ENCODE results near the gene IL10. TPM values are rescaled to one million over a fixed set of nuclear protein-coding genes. Genes with fewer than 3 reads are reported as not detected.

The IL10 gene
- total RNA-seq, 1 donor from 2014 or later, result 0.67 TPM

DNA sequence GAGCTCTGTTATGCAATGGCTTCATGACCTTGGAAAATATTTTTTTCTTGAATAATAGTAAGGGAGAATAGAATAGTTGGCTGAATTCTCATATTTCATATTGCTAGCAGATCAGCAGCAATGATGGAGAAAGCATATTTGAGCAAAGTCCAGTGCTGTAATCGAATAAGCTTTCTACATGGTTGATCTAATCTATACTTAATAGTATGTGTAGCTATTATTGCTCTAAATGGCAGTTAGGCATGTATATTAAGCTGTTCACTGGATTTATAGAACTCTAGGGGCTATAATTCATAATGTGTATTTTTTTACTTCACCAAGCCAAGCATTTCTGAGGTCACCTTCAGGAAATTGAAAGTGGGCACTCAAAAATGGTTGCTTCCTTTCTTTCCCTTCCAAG lies 11.7 kb downstream of the IL10 start:
- no peak for TF ChIP-seq CTCF (IDR thresholded peaks at IDR 0.05)
- no peak for DNase-seq
- no peaks in the 10 kb centered on the region for H3K9me3 ChIP-seq
- ATAC-seq, result no peak
- H3K27ac ChIP-seq, result no peak overlapping the region
- H3K36me3 ChIP-seq, result no peaks in the 10 kb centered on the region
- no peak overlapping the region for H3K4me3 ChIP-seq
- intact Hi-C loops (cut with DNase I), result no loop called here
- no peaks in the 10 kb centered on the region for H3K27me3 ChIP-seq
- no peaks in the 10 kb centered on the region for H3K4me1 ChIP-seq

- Histone ChIP-seq H3K27ac (no peak overlapping the region), H3K9me3 (no peaks in the 10 kb centered on the region), H3K36me3 (no peaks in the 10 kb centered on the region), H3K27me3 (no peaks in the 10 kb centered on the region), H3K4me1 (no peaks in the 10 kb centered on the region), H3K4me3 (no peak overlapping the region)
- TF ChIP-seq CTCF (IDR thresholded peaks at IDR 0.05), result no peak
- ATAC-seq (no peak), DNase-seq (no peak)
- intact Hi-C loops (cut with DNase I), result no loop called here
Observed at GRCh38 chr1:206757524-206758266, 14.6 kb downstream of the IL10 start.

DNA sequence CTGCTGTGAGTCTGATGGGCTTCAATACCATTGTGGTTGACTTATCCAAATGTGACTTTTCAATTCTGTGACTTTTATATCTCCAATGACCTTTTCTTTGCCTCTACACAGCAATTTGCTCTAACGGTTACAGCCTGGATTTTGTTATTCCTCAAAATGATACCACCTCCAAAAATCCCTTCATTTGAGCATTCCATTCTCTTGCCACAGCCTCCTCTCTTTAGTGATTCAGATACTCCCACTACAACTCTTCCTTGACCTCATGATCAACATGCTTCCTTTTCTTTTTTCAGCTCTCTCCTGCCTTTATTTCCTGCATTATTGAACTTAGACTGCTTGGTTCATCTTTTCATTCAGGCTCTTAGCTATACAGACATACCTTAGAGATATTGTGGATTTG lies 18.3 kb downstream of the IL10 start:
- no peaks in the 10 kb centered on the region for H3K4me1 ChIP-seq
- ATAC-seq (no peak), DNase-seq (no peak)
- H3K9me3 ChIP-seq, result no peaks in the 10 kb centered on the region
- intact Hi-C loops (cut with DNase I), result no loop called here
- H3K4me3 ChIP-seq, result no peak overlapping the region
- H3K27me3 ChIP-seq, result no peaks in the 10 kb centered on the region
- no peaks in the 10 kb centered on the region for H3K36me3 ChIP-seq
- H3K27ac ChIP-seq, result no peak overlapping the region
- TF ChIP-seq CTCF (IDR thresholded peaks at IDR 0.05), result no peak

DNA sequence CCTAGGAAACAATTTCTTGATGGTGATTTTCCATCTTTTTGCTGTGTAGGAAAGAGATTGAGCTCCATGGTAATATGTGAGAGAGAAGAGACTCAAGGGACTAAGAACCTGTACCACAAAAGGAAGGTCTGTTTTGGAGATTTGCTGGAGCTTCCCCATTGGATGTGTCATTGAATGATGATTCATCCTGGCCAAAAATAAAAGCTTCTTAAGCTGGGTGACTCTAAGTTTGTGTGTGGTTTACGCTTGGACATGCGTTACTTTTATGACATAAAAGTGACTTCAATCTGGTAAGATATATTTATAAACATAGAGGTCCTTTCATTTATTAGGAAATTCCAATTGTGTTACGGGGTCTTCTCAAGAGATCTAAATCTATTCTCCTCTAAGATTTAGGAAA lies 19.2 kb downstream of the IL10 start:
- H3K27ac ChIP-seq, result no peak overlapping the region
- intact Hi-C loops (cut with DNase I), result no loop called here
- TF ChIP-seq CTCF (IDR thresholded peaks at IDR 0.05), result no peak
- H3K4me1 ChIP-seq, result no peaks in the 10 kb centered on the region
- H3K36me3 ChIP-seq, result no peaks in the 10 kb centered on the region
- H3K27me3 ChIP-seq, result no peaks in the 10 kb centered on the region
- no peaks in the 10 kb centered on the region for H3K9me3 ChIP-seq
- H3K4me3 ChIP-seq, result no peak overlapping the region
- no peak for DNase-seq
- ATAC-seq, result no peak

- DNase-seq (no peak), ATAC-seq (no peak)
- TF ChIP-seq CTCF (IDR thresholded peaks at IDR 0.05), result no peak
- intact Hi-C loops (cut with DNase I), result no loop called here
- Histone ChIP-seq H3K4me1 (no peaks in the 10 kb centered on the region), H3K27me3 (no peaks in the 10 kb centered on the region), H3K27ac (no peak overlapping the region), H3K9me3 (no peaks in the 10 kb centered on the region), H3K4me3 (no peak overlapping the region), H3K36me3 (no peaks in the 10 kb centered on the region)
Observed at GRCh38 chr1:206752481-206752880, 19.8 kb downstream of the IL10 start.

DNA sequence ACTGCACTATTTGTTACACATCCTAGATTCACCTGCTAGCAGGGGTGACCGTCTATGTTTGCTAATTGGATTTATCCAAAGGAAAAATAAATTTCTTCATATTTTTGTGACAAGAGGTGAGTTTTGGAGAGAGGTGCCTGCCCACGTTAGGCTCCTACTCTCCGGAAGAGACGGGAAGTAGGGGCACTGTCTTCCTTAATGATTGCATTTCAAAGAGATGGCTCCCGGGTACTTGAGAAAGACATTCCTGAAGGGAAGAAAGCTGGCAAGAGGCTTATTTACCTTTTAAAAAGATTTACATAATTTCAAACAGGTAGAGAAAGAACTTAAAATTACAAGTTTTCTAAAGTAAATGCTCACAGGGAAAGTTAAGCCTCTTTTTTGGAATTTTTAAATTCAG lies 20.4 kb downstream of the IL10 start:
- Histone ChIP-seq H3K9me3 (no peaks in the 10 kb centered on the region), H3K4me1 (no peaks in the 10 kb centered on the region), H3K36me3 (no peaks in the 10 kb centered on the region), H3K27ac (no peak overlapping the region), H3K4me3 (no peak overlapping the region), H3K27me3 (no peaks in the 10 kb centered on the region)
- DNase-seq (no peak), ATAC-seq (no peak)
- TF ChIP-seq CTCF (IDR thresholded peaks at IDR 0.05), result no peak
- intact Hi-C loops (cut with DNase I), result no loop called here
